H1 (cell line): ENCODE results near the gene PAIP2. TPM values are rescaled to one million over a fixed set of nuclear protein-coding genes. Genes with fewer than 3 reads are reported as not detected.

Experiments used
- CTCF ChIP-seq, 3 experiments: IDR thresholded peaks; 1 replicate in 2 of 3; 2 replicates in 1 of 3; pipeline versions ENCODE4 v1.5.1 to v1.6.1; 2011; ENCODE audit warnings: low read length in 3 of 3, mild to moderate bottlenecking in 3 of 3, inconsistent platforms in 2 of 3, low read depth in 1 of 3, moderate library complexity in 1 of 3; ENCODE audit not compliant: insufficient read depth in 1 of 3; ENCODE audit errors: control extremely low read depth in 1 of 3
- HDAC2 ChIP-seq, 2 experiments: fragments of 300-600 bp in 1 of 2; sonication (generic) in 1 of 2; IDR thresholded peaks; 2 replicates each; pipeline ENCODE4 v1.6.1; 2011 to 2012; ENCODE audit warnings: low read depth in 2 of 2, low read length in 2 of 2, mild to moderate bottlenecking in 2 of 2, moderate library complexity in 2 of 2, borderline replicate concordance in 1 of 2, inconsistent platforms in 1 of 2
- polyA plus RNA-seq, 7 experiments: library from polyadenylated mRNA; depleted of rRNA in 3 of 7; stranded (reverse) in 5 of 7; unstranded in 2 of 7; fragments of >200 nt in 5 of 7; fragments of 200-250 nt in 2 of 7; gene quantifications; 1 replicate in 5 of 7; 2 replicates in 1 of 7; 4 replicates in 1 of 7; pipeline versions ENCODE4 v1.2.1 to v1.2.3, GENCODE V29; 2011 to 2013; ENCODE audit warnings: missing spikeins in 2 of 7, mixed read lengths in 2 of 7
- total RNA-seq: library from RNA; stranded (reverse); fragmentation: NEBNext Ultra II Directional; extraction: Animal tissue kit (Norgen Biotek cat#: 25700); gene quantifications from 2 replicates; pipeline ENCODE4 v1.2.1, GENCODE V29; 2021

Gene PAIP2
- total and polyA plus RNA-seq, 2 of the 8 experiments (the other 6 are each of a cell fraction or from before 2014, with no cell fraction given): 87.6 to 162 TPM

- TF ChIP-seq CTCF (IDR thresholded peaks at IDR 0.05; ENCODE audit: control extremely low read depth in 1 of 3, insufficient read depth in 1 of 3, low read depth in 1 of 3, low read length in 3 of 3): no peak
- TF ChIP-seq HDAC2 (IDR thresholded peaks at IDR 0.05; ENCODE audit: borderline replicate concordance in 1 of 2, low read depth in 2 of 2, low read length in 2 of 2): no peak
Measured at GRCh38 chr5:139410993-139411828, 69.6 kb downstream of the PAIP2 start (continued).
